Measurements from ENCODE around the gene RAP2B. TPM values are rescaled to one million over a fixed set of nuclear protein-coding genes. Genes with fewer than 3 reads are reported as not detected.

Gene RAP2B
- total and polyA plus RNA-seq, 3 experiments from 2014 or later = 17.8 to 20.3 (median 18.3) TPM

GRCh38 chr3:153215966-153216365, 53.9 kb downstream of the RAP2B start:
- Mint-ChIP-seq H3K4me1 (peaks cover 50 to 77% (median 70%) of the 10 kb centered on the region in 3 donors), H3K4me3 (no peak overlapping the region), H3K27ac (peak overlapping the region in 1 of 8 donors; percentile 4), H3K27me3 (no peaks in the 10 kb centered on the region), H3K9me3 (peaks cover 0 to 7% (median 3%) of the 10 kb centered on the region in 5 donors), H3K36me3 (peaks cover 4 to 33% (median 11%) of the 10 kb centered on the region in 3 donors)
- Histone ChIP-seq H3K9me3 (ENCODE audit: low read length) (no peaks in the 10 kb centered on the region), H3K27ac (ENCODE audit: low read depth, low read length) (no peak overlapping the region), H3K36me3 (ENCODE audit: insufficient read depth, low read length) (no peaks in the 10 kb centered on the region), H3K4me1 (ENCODE audit: insufficient read depth, low read length) (peaks cover 45% of the 10 kb centered on the region), H3K4me3 (ENCODE audit: low read length) (no peak overlapping the region), H3K27me3 (ENCODE audit: insufficient read depth, low read length, poor library complexity, severe bottlenecking) (no peaks in the 10 kb centered on the region)
- ChIA-PET POLR2A (no interaction called here), CTCF (interaction anchor here (0.8 kb wide), 1 partner anchor 12 kb away, joined by 4 read pairs; no protein-coding TSS in a partner anchor)
- DNase-seq = no peak

- Mint-ChIP-seq H3K27me3 (no peaks in the 10 kb centered on the region), H3K27ac (peak overlapping the region in 2 of 8 donors; percentile 25 to 80), H3K4me1 (peaks cover 56 to 84% (median 77%) of the 10 kb centered on the region in 3 donors), H3K9me3 (peaks cover 0 to 7% (median 3%) of the 10 kb centered on the region in 5 donors), H3K36me3 (peaks cover 4 to 33% (median 11%) of the 10 kb centered on the region in 3 donors), H3K4me3 (no peak overlapping the region)
- DNase-seq = no peak
- no peaks in the 10 kb centered on the region for H3K9me3 ChIP-seq (ENCODE audit: low read length)
- ChIA-PET POLR2A (no interaction called here), CTCF (interaction anchor here (1.7 kb wide), 1 partner anchor 9 kb away, joined by 6 read pairs; no protein-coding TSS in a partner anchor)
- no peaks in the 10 kb centered on the region for H3K36me3 ChIP-seq (ENCODE audit: insufficient read depth, low read length)
- no peak overlapping the region for H3K4me3 ChIP-seq (ENCODE audit: low read length)
- H3K27me3 ChIP-seq (ENCODE audit: insufficient read depth, low read length, poor library complexity, severe bottlenecking) = no peaks in the 10 kb centered on the region
- no peak overlapping the region for H3K27ac ChIP-seq (ENCODE audit: low read depth, low read length)
- peaks cover 52% of the 10 kb centered on the region for H3K4me1 ChIP-seq (ENCODE audit: insufficient read depth, low read length)
These were observed 54.9 kb downstream of the RAP2B start for GRCh38 chr3:153216928-153217327.

GRCh38 chr3:153219146-153219545, 57.1 kb downstream of the RAP2B start:
- no peak overlapping the region for H3K27ac ChIP-seq (ENCODE audit: low read depth, low read length)
- Mint-ChIP-seq H3K4me1 (peaks cover 66 to 88% (median 84%) of the 10 kb centered on the region in 3 donors), H3K27ac (peak overlapping the region; percentile 32 to 99 (median 85)), H3K36me3 (peaks cover 4 to 24% (median 11%) of the 10 kb centered on the region in 3 donors), H3K27me3 (no peaks in the 10 kb centered on the region), H3K4me3 (peak overlapping the region in 5 of 7 donors; percentile 8 to 33 (median 19)), H3K9me3 (peaks cover 0 to 7% (median 3%) of the 10 kb centered on the region in 5 donors)
- no peak for DNase-seq
- H3K4me1 ChIP-seq (ENCODE audit: insufficient read depth, low read length) = peaks cover 67% of the 10 kb centered on the region
- no peaks in the 10 kb centered on the region for H3K27me3 ChIP-seq (ENCODE audit: insufficient read depth, low read length, poor library complexity, severe bottlenecking)
- CTCF ChIA-PET = no interaction called here
- H3K4me3 ChIP-seq (ENCODE audit: low read length) = no peak overlapping the region
- POLR2A ChIA-PET = no interaction called here
- no peaks in the 10 kb centered on the region for H3K36me3 ChIP-seq (ENCODE audit: insufficient read depth, low read length)
- no peaks in the 10 kb centered on the region for H3K9me3 ChIP-seq (ENCODE audit: low read length)

Data from CD8-positive, alpha-beta memory T cell (primary cell).